Osteocyte (in vitro differentiated cells): ENCODE measurements around the gene RSPH3. TPM values are rescaled to one million over a fixed set of nuclear protein-coding genes. Genes with fewer than 3 reads are reported as not detected.

ENCODE experiments used
- DNase-seq: peaks from one replicate; pipeline ENCODE4 v3.0.0; 2021; ENCODE audit warnings: mixed read lengths; ENCODE audit not compliant: unreplicated experiment; ENCODE audit errors: extremely low spot score
- H3K27ac Mint-ChIP-seq: one replicate; pipeline ENCODE4 v1.8.0; 2021; ENCODE audit warnings: mild to moderate bottlenecking, mixed read lengths; ENCODE audit not compliant: unreplicated experiment
- H3K27me3 Mint-ChIP-seq: one replicate; pipeline ENCODE4 v1.8.0; 2021; ENCODE audit warnings: mixed read lengths; ENCODE audit not compliant: unreplicated experiment
- H3K36me3 Mint-ChIP-seq: one replicate; pipeline ENCODE4 v1.8.0; 2021; ENCODE audit warnings: mixed read lengths; ENCODE audit not compliant: unreplicated experiment
- H3K4me1 Mint-ChIP-seq: one replicate; pipeline ENCODE4 v1.8.0; 2021; ENCODE audit warnings: mixed read lengths; ENCODE audit not compliant: unreplicated experiment
- H3K4me3 Mint-ChIP-seq: one replicate; pipeline ENCODE4 v1.8.0; 2021; ENCODE audit warnings: mild to moderate bottlenecking, moderate library complexity, mixed read lengths; ENCODE audit not compliant: unreplicated experiment
- H3K9me3 Mint-ChIP-seq: one replicate; pipeline ENCODE4 v1.8.0; 2021; ENCODE audit warnings: mixed read lengths; ENCODE audit not compliant: unreplicated experiment
- total RNA-seq: library from RNA; stranded (reverse); gene quantifications from 2 replicates; pipeline ENCODE4 v1.2.1, GENCODE V29; 2021
- TF ChIP-seq, protein P1 (sequence below): fragments of 200-600 bp; sonication (generic); IDR thresholded peaks from 2 replicates; pipeline ENCODE4 v1.5.0; 2021; ENCODE audit warnings: antibody characterized with exemption, mild to moderate bottlenecking, moderate library complexity

RSPH3 gene
- total RNA-seq, 1 donor from 2014 or later: 7.1 TPM

DNA sequence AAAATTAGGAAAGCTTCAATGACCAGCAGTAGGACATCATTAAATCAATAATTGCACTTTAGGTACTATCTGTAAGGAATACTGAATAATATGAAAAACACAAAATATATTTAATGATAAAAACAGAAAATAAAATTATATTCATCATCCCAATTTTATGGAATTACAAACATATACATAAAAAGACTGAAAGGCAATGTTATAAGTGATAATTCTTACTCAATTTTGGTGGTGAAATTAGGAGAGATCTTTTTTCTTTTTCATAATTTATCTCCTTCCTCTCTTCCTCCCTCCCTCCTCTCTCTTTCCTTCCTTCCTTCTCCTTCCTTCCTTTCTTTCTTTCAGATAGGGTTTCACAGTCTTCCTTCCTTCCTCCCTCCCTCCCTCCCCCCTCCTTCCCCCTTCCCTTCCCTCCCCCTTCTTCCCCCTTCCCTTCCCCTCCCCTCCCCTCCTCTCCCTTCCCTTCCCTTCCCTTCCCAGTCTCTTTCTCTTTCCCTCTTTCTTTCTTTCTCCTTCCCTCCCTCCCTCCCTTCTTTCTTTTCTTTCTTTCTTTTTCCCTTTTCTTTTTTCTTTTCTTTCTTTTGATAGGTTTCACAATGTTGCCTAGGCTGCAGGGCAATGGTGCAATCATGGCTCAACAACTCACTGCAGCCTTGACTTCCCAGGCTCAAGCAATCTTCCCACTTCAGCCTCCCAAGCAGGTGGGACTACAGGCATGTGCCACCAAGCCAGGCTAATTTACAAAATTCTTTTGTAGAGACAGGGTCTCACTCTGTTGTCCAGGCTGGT lies 36.8 kb downstream of the RSPH3 start:
- Mint-ChIP-seq H3K4me3 (no peak overlapping the region), H3K9me3 (peaks cover 16% of the 10 kb centered on the region), H3K36me3 (peaks cover 23% of the 10 kb centered on the region), H3K4me1 (no peaks in the 10 kb centered on the region), H3K27ac (no peak overlapping the region), H3K27me3 (no peaks in the 10 kb centered on the region)
- DNase-seq: no peak
- TF ChIP-seq, protein P1, sequence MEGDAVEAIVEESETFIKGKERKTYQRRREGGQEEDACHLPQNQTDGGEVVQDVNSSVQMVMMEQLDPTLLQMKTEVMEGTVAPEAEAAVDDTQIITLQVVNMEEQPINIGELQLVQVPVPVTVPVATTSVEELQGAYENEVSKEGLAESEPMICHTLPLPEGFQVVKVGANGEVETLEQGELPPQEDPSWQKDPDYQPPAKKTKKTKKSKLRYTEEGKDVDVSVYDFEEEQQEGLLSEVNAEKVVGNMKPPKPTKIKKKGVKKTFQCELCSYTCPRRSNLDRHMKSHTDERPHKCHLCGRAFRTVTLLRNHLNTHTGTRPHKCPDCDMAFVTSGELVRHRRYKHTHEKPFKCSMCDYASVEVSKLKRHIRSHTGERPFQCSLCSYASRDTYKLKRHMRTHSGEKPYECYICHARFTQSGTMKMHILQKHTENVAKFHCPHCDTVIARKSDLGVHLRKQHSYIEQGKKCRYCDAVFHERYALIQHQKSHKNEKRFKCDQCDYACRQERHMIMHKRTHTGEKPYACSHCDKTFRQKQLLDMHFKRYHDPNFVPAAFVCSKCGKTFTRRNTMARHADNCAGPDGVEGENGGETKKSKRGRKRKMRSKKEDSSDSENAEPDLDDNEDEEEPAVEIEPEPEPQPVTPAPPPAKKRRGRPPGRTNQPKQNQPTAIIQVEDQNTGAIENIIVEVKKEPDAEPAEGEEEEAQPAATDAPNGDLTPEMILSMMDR: no peak

DNA sequence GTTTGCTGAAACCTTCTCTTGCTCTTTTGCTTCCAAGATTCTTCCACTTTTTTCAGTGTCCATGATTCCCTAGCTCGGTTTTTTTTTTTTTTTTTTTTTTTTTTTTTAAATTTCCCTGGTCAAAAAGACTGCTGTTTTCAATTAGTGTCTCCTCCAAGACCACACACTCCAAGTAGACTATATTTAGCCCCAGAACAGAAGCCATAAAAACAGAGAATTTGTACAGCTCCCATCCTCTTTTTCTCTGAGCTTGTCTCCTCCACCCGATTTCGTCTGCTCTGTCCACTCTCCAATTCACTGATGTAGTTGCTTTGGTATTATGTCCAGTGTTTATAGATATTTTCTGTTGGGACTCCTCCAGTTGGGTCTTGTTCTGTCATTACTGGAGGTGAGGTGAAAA lies 37.6 kb downstream of the RSPH3 start:
- DNase-seq: no peak
- H3K4me1 Mint-ChIP-seq: no peaks in the 10 kb centered on the region
- peaks cover 10% of the 10 kb centered on the region for H3K9me3 Mint-ChIP-seq
- TF ChIP-seq, protein P1: no peak
- H3K27ac Mint-ChIP-seq: no peak overlapping the region
- no peak overlapping the region for H3K4me3 Mint-ChIP-seq
- no peaks in the 10 kb centered on the region for H3K27me3 Mint-ChIP-seq
- H3K36me3 Mint-ChIP-seq: peaks cover 19% of the 10 kb centered on the region

DNA sequence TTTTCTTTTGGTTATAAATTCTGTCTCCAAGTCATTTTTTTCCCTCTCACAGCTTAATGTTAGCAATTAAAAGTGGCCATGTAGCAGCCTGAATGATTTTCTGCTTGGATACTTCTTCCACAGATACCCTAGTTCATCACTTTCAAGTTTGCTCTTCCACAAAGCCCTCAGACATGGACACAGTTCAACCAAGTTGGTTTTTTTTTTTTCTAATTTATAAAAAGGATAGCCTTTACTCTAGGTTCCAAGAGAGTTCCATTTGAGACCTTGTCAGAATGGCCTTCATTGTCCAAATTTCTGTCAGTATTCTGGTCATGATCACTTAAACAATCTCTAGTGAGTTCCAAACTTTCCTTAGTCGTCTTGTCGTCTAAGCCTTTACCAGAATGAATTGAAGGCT lies 40.0 kb downstream of the RSPH3 start:
- Mint-ChIP-seq H3K9me3 (peaks cover 7% of the 10 kb centered on the region), H3K27me3 (peaks cover 5% of the 10 kb centered on the region), H3K4me1 (no peaks in the 10 kb centered on the region), H3K36me3 (peaks cover 18% of the 10 kb centered on the region), H3K27ac (no peak overlapping the region), H3K4me3 (no peak overlapping the region)
- TF ChIP-seq, protein P1: no peak
- no peak for DNase-seq

DNA sequence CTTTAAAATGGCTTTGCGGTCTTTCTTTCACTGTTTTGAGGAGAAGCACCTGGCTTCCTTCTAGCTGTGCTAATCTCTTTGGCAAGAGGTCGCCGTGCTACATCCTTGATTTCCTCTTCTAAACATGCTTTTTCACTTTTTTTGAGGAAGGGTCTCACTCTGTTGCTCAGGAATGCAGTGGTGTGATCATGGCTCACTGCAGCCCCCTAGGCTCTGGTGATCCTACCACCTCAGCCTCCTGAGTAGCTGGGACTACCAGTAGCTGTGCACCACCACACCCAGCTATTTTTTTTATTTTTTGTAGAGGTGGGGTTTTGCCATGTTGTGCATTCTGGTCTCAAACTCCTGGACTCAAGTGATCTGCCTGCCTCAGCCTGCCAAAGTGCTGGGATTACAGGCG lies 40.5 kb downstream of the RSPH3 start:
- no peak for DNase-seq
- Mint-ChIP-seq H3K36me3 (peaks cover 18% of the 10 kb centered on the region), H3K27me3 (peaks cover 5% of the 10 kb centered on the region), H3K4me3 (no peak overlapping the region), H3K4me1 (no peaks in the 10 kb centered on the region), H3K9me3 (peaks cover 7% of the 10 kb centered on the region), H3K27ac (no peak overlapping the region)
- TF ChIP-seq, protein P1: no peak

DNA sequence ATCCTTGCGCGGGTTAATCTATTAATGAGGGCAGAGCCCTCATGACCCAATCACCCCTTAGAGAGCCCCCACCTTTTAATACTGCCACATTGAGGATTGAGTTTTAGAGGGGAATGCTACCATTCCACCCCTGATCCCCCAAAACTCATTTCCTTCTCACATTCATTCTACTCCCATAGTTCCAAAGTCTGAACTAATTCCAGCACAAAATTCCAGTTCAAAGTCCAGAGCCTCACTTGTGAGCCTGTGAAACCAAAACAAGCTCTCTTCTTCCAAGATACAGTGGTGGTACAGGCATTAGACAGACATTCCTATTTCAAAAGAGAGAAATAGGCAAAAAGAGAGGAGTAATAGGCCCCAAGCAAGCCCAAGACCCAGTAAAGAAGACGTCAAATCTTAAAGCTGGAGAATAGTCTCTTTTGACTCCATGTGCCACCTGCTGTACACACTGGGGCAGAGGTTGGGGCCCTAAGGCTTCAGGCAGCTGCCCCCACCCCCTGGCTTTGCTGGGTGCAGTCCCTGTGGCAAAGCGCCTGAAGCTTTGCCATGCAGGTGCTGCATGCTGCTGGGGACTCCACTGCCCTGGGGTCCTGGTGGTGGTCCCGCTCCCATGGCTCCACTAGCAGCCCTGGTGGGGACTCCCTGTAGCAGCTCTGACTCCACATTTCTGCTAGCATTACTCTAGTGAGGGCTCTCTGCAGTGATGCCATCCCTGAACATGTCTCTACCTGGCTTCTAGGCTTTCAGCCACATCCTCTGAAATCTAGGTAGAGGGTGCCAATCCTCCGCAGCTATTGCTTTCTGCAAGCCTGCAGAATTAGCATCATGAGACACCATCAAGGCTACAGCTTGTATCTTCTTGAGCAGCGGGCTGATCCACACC lies 41.3 kb downstream of the RSPH3 start:
- Mint-ChIP-seq H3K4me1 (no peaks in the 10 kb centered on the region), H3K27me3 (peaks cover 5% of the 10 kb centered on the region), H3K36me3 (peaks cover 18% of the 10 kb centered on the region), H3K27ac (no peak overlapping the region), H3K4me3 (no peak overlapping the region), H3K9me3 (peaks cover 7% of the 10 kb centered on the region)
- DNase-seq: no peak
- TF ChIP-seq, protein P1: no peak
